ENCODE measurements around the gene SLC7A14. TPM values are rescaled to one million over a fixed set of nuclear protein-coding genes. Genes with fewer than 3 reads are reported as not detected.

SLC7A14 gene
- total and polyA plus RNA-seq, 2 donors (not counting 3 experiments of a cell fraction or from before 2014, with no cell fraction given), result 0.07 to 0.57 TPM

DNA sequence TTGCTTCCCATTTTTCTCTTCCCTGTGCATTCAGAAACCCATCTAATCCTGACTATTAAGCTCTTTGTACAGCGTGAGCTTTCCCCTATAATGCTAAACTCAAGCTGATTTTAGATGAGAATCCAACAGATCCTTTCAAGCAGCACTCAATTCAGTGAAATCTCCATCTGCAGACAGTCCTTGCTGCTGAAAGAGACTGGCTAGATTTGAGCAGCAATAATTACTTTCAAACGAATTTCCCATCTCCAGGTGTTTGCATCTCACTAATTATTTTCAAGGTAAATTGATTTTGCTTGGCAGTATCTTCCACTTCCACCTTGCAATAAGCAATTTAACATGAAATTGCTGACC lies 49.5 kb upstream of the SLC7A14 start:
- no TSS peak for BruUV-seq (replicated peaks)
- CTCF ChIA-PET, result interaction anchor here (1.2 to 1.3 kb wide), 2 partner anchors 12 to 176 kb away, joined by 3 to 4 read pairs; no protein-coding TSS in a partner anchor

More for the DNA sequence above, 49.5 kb upstream of the SLC7A14 start:
- intact Hi-C loops (cut with micrococcal nuclease), result no loop called here
- no peak overlapping the region for H2AFZ ChIP-seq (ENCODE audit: low read depth, low read length)
- FAIRE-seq, result no peak
- H4K20me1 ChIP-seq (replicated peaks; ENCODE audit: control insufficient read depth, extremely low read depth, insufficient read depth, low read length), result no peaks in the 10 kb centered on the region
- no peak for TF ChIP-seq JUN (IDR thresholded peaks at IDR 0.05; ENCODE audit: borderline replicate concordance, insufficient read depth, insufficient read length, low read depth)
- no peak for TF ChIP-seq FOS (IDR thresholded peaks at IDR 0.05; ENCODE audit: borderline replicate concordance, insufficient read depth, low read length)
- no peak for TF ChIP-seq MYC (IDR thresholded peaks at IDR 0.05; ENCODE audit: low read depth, low read length)
- no peak for TF ChIP-seq EZH2 (IDR thresholded peaks at IDR 0.05; ENCODE audit: borderline replicate concordance, low read depth, low read length, severe bottlenecking)
- TF ChIP-seq, protein P1, sequence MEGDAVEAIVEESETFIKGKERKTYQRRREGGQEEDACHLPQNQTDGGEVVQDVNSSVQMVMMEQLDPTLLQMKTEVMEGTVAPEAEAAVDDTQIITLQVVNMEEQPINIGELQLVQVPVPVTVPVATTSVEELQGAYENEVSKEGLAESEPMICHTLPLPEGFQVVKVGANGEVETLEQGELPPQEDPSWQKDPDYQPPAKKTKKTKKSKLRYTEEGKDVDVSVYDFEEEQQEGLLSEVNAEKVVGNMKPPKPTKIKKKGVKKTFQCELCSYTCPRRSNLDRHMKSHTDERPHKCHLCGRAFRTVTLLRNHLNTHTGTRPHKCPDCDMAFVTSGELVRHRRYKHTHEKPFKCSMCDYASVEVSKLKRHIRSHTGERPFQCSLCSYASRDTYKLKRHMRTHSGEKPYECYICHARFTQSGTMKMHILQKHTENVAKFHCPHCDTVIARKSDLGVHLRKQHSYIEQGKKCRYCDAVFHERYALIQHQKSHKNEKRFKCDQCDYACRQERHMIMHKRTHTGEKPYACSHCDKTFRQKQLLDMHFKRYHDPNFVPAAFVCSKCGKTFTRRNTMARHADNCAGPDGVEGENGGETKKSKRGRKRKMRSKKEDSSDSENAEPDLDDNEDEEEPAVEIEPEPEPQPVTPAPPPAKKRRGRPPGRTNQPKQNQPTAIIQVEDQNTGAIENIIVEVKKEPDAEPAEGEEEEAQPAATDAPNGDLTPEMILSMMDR (IDR thresholded peaks at IDR 0.05; ENCODE audit: extremely low read depth in 1 of 2, insufficient read depth in 1 of 2, low read depth in 1 of 2, low read length in 2 of 2), result no peak
- TF ChIP-seq, protein P2, sequence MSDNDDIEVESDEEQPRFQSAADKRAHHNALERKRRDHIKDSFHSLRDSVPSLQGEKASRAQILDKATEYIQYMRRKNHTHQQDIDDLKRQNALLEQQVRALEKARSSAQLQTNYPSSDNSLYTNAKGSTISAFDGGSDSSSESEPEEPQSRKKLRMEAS (IDR thresholded peaks at IDR 0.05; ENCODE audit: insufficient read depth, insufficient read length), result no peak
- TF ChIP-seq POLR2AphosphoS5 (IDR thresholded peaks at IDR 0.05; ENCODE audit: insufficient read depth, low read depth, low read length), result no peak
- TF ChIP-seq POLR2A (IDR thresholded peaks at IDR 0.05; ENCODE audit: low read depth, low read length), result no peak
- no peaks in the 10 kb centered on the region for H3K9me3 ChIP-seq (replicated peaks; ENCODE audit: control insufficient read depth, insufficient read depth, low read length)
- DNase-seq (ENCODE audit: low read depth, low spot score), result no peak
- H3K4me2 ChIP-seq (ENCODE audit: insufficient read depth, low read length), result no peak overlapping the region
- H3K4me1 ChIP-seq (ENCODE audit: control insufficient read depth, extremely low read depth, insufficient read depth, low read length), result no peaks in the 10 kb centered on the region
- dilution Hi-C loops (cut with MboI; ENCODE audit: extremely low pct_ligation_motif_present, low sequenced_read_pairs), result no loop called here
- POLR2A ChIA-PET, result no interaction called here
- H3K4me3 ChIP-seq (replicated peaks in 1 of 3; ENCODE audit: insufficient read depth in 1 of 3, low read depth in 1 of 3, low read length in 3 of 3), result no peak overlapping the region
- no peaks in the 10 kb centered on the region for H3K27me3 ChIP-seq (ENCODE audit: control insufficient read depth in 2 of 2, insufficient read depth in 2 of 2, low read length in 2 of 2)
- H3K9ac ChIP-seq (replicated peaks; ENCODE audit: extremely low read depth, insufficient read depth, low read length), result no peak overlapping the region
- no peaks in the 10 kb centered on the region for H3K9me1 ChIP-seq (replicated peaks; ENCODE audit: control insufficient read depth, extremely low read depth, insufficient read depth, low read length)
- no peaks in the 10 kb centered on the region for H3K79me2 ChIP-seq (ENCODE audit: control insufficient read depth, insufficient read depth, low read length)
- H3K36me3 ChIP-seq (ENCODE audit: control insufficient read depth in 2 of 2, extremely low read depth in 1 of 2, insufficient read depth in 2 of 2, low read length in 2 of 2), result no peaks in the 10 kb centered on the region
- no peak overlapping the region for H3K27ac ChIP-seq (ENCODE audit: insufficient read depth, low read depth, low read length)
